Measurements from ENCODE around the gene AHDC1. TPM values are rescaled to one million over a fixed set of nuclear protein-coding genes. Genes with fewer than 3 reads are reported as not detected.

The AHDC1 gene
- total RNA-seq, 1 experiment from 2014 or later, result 33.7 TPM

DNA sequence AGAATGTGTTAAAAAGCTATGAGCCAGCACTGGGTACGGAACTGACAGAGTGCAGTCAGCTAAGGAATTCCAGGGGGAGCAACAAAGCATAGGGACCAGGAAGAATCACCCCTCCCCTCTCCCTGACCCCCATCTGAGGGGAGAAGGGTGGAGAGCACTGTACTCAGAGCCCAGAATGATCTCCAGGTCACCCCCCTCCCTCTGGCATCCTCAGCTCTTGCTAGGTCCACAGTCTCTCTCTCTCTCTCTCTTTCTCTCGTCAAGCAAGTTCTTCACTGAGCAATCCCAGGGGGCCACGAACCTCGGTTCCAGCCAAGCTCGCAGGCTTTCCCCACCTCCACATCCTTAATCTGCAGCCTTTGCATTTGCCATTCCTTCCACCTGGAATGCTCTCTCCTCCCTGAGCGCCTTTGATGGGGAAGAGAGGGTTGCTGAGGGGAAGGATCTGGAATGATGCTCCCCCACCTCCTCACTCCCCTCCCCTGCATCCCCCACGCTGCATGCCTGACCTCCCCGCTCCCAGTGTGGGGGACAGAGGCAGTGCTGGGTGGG is 107.3 kb downstream of the AHDC1 start:
- Histone ChIP-seq H3K36me3 (ENCODE audit: control insufficient read depth in 1 of 2, insufficient read depth in 2 of 2, low read length in 2 of 2) (no peaks in the 10 kb centered on the region), H2AFZ (ENCODE audit: low read depth, low read length, poor library complexity, severe bottlenecking) (no peak overlapping the region), H3K9me2 (ENCODE audit: insufficient read depth) (no peaks in the 10 kb centered on the region)

More for the DNA sequence above, 107.3 kb downstream of the AHDC1 start:
- no peak overlapping the region for H3K9ac ChIP-seq (ENCODE audit: low read length)
- H3K9me3 ChIP-seq (ENCODE audit: control insufficient read depth in 1 of 2, insufficient read depth in 1 of 2, low read depth in 1 of 2, low read length in 2 of 2), result no peaks in the 10 kb centered on the region
- ChIA-PET CTCF (no interaction called here), RAD21 (ENCODE audit: low non-redundant PET in 1 of 2, low total read pairs in 2 of 2, uncharacterized antibody in 2 of 2, unreplicated experiment in 2 of 2) (no interaction called here), POLR2A (no interaction called here)
- no peaks in the 10 kb centered on the region for H3K27me3 ChIP-seq (ENCODE audit: insufficient read depth, low read length)
- TF ChIP-seq, protein P1, sequence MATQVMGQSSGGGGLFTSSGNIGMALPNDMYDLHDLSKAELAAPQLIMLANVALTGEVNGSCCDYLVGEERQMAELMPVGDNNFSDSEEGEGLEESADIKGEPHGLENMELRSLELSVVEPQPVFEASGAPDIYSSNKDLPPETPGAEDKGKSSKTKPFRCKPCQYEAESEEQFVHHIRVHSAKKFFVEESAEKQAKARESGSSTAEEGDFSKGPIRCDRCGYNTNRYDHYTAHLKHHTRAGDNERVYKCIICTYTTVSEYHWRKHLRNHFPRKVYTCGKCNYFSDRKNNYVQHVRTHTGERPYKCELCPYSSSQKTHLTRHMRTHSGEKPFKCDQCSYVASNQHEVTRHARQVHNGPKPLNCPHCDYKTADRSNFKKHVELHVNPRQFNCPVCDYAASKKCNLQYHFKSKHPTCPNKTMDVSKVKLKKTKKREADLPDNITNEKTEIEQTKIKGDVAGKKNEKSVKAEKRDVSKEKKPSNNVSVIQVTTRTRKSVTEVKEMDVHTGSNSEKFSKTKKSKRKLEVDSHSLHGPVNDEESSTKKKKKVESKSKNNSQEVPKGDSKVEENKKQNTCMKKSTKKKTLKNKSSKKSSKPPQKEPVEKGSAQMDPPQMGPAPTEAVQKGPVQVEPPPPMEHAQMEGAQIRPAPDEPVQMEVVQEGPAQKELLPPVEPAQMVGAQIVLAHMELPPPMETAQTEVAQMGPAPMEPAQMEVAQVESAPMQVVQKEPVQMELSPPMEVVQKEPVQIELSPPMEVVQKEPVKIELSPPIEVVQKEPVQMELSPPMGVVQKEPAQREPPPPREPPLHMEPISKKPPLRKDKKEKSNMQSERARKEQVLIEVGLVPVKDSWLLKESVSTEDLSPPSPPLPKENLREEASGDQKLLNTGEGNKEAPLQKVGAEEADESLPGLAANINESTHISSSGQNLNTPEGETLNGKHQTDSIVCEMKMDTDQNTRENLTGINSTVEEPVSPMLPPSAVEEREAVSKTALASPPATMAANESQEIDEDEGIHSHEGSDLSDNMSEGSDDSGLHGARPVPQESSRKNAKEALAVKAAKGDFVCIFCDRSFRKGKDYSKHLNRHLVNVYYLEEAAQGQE (IDR thresholded peaks at IDR 0.05; ENCODE audit: low read depth), result no peak
- TF ChIP-seq, protein P2, sequence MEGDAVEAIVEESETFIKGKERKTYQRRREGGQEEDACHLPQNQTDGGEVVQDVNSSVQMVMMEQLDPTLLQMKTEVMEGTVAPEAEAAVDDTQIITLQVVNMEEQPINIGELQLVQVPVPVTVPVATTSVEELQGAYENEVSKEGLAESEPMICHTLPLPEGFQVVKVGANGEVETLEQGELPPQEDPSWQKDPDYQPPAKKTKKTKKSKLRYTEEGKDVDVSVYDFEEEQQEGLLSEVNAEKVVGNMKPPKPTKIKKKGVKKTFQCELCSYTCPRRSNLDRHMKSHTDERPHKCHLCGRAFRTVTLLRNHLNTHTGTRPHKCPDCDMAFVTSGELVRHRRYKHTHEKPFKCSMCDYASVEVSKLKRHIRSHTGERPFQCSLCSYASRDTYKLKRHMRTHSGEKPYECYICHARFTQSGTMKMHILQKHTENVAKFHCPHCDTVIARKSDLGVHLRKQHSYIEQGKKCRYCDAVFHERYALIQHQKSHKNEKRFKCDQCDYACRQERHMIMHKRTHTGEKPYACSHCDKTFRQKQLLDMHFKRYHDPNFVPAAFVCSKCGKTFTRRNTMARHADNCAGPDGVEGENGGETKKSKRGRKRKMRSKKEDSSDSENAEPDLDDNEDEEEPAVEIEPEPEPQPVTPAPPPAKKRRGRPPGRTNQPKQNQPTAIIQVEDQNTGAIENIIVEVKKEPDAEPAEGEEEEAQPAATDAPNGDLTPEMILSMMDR (IDR thresholded peaks at IDR 0.05 in 2 of 3, conservative IDR thresholded peaks at IDR 0.05 in 1 of 3; ENCODE audit: borderline replicate concordance in 1 of 3, insufficient read depth in 1 of 3, low read depth in 2 of 3, low read length in 2 of 3), result peak in 2 of 3 experiments; percentile 26 to 36; a peak in 4 of 6 replicates
- peak; percentile 29; the same call in 1 of the 2 replicates for ATAC-seq
- intact Hi-C loops (cut with micrococcal nuclease), result no loop called here
- no peaks in the 10 kb centered on the region for H3K79me2 ChIP-seq (ENCODE audit: insufficient read depth, low read length)
- peak overlapping the region; percentile 3; the same call in 1 of the 2 replicates for H3K4me2 ChIP-seq (ENCODE audit: low read length)
- H3K27ac ChIP-seq (ENCODE audit: low read depth, low read length), result no peak overlapping the region
- BruUV-seq (replicated peaks), result no TSS peak
- no peak for DNase-seq (ENCODE audit: low read depth, low spot score)
- no peak overlapping the region for H3K4me3 ChIP-seq (replicated peaks in 1 of 2; ENCODE audit: low read depth in 1 of 2, low read length in 2 of 2)
- no peaks in the 10 kb centered on the region for H4K20me1 ChIP-seq (ENCODE audit: insufficient read depth)
- H3K4me1 ChIP-seq (ENCODE audit: control insufficient read depth in 1 of 2, insufficient read depth in 2 of 2, low read length in 2 of 2), result peaks cover 6 to 31% of the 10 kb centered on the region in 2 experiments; a peak in 3 of 4 replicates

Data from HCT116 (cell line).